Prostate gland (tissue), 2 donors: ENCODE measurements around the gene MAFG.

Source experiments
- CTCF ChIP-seq, 4 experiments: fragments of 200-600 bp in 2 of 4; fragments of 450-650 bp in 2 of 4; sonication (generic) in 2 of 4; IDR thresholded peaks; 1 replicate in 3 of 4; 2 replicates in 1 of 4; pipeline ENCODE4 v1.5.1; 2016 to 2019; ENCODE audit warnings: antibody characterized with exemption in 4 of 4, mild to moderate bottlenecking in 2 of 4, moderate library complexity in 2 of 4
- POLR2A ChIP-seq: fragments of 450-650 bp; IDR thresholded peaks from one replicate; pipeline ENCODE4 v1.6.1; 2016; ENCODE audit warnings: antibody characterized with exemption, mild to moderate bottlenecking

- TF ChIP-seq POLR2A, result no peak
- no peak for TF ChIP-seq CTCF (IDR thresholded peaks at IDR 0.05)
These were observed 18.3 kb downstream of the MAFG start for GRCh38 chr17:81909231-81909630.
